ENCODE data around the gene ATF1.
"Not testable (repeated sequence)": the region's sequence is repeated elsewhere in the genome, so short reads cannot be mapped to it uniquely, and the experiment has no call there.

Gene ATF1

GRCh38 chr12:50845021-50845647 lies 81.2 kb downstream of the ATF1 start:
- Histone ChIP-seq H3K9ac (no peak overlapping the region), H2AFZ (no peak overlapping the region), H3K79me2 (no peaks in the 10 kb centered on the region)

GRCh38 chr12:50848963-50849362 lies 85.1 kb downstream of the ATF1 start:
- no peak overlapping the region for H3K9ac ChIP-seq

More at GRCh38 chr12:50845021-50845647, 81.2 kb downstream of the ATF1 start:
- Histone ChIP-seq H3K4me3 (ENCODE audit: low read depth, low read length) (no peak overlapping the region), H3K27ac (no peak overlapping the region), H3K9me3 (ENCODE audit: control insufficient read depth, low read length) (no peaks in the 10 kb centered on the region), H3K4me2 (ENCODE audit: low read length) (no peak overlapping the region), H3K4me1 (peaks cover 8% of the 10 kb centered on the region), H3K27me3 (ENCODE audit: control insufficient read depth, insufficient read depth, low read length) (no peaks in the 10 kb centered on the region), H3K36me3 (ENCODE audit: control insufficient read depth, insufficient read depth, low read length) (no peaks in the 10 kb centered on the region)
- no peak for TF ChIP-seq CTCF (IDR thresholded peaks at IDR 0.05)

GRCh38 chr12:50855218-50855617 lies 91.3 kb downstream of the ATF1 start:
- not testable (repeated sequence) for H3K27me3 ChIP-seq (ENCODE audit: control insufficient read depth, insufficient read depth, low read length); H3K4me1 ChIP-seq; H3K36me3 ChIP-seq (ENCODE audit: control insufficient read depth, insufficient read depth, low read length); H3K4me3 ChIP-seq (ENCODE audit: low read depth, low read length); H2AFZ ChIP-seq; H3K79me2 ChIP-seq; H3K9me3 ChIP-seq (ENCODE audit: control insufficient read depth, low read length); H3K9ac ChIP-seq; H3K27ac ChIP-seq; H3K4me2 ChIP-seq (ENCODE audit: low read length)

More at GRCh38 chr12:50848963-50849362, 85.1 kb downstream of the ATF1 start:
- H3K4me1 ChIP-seq, result no peaks in the 10 kb centered on the region
- H3K27ac ChIP-seq, result no peak overlapping the region
- no peak overlapping the region for H3K4me2 ChIP-seq (ENCODE audit: low read length)
- H2AFZ ChIP-seq, result no peak overlapping the region
- no peaks in the 10 kb centered on the region for H3K79me2 ChIP-seq
- H3K36me3 ChIP-seq (ENCODE audit: control insufficient read depth, insufficient read depth, low read length), result no peaks in the 10 kb centered on the region
- no peak for TF ChIP-seq CTCF (IDR thresholded peaks at IDR 0.05)
- no peaks in the 10 kb centered on the region for H3K9me3 ChIP-seq (ENCODE audit: control insufficient read depth, low read length)
- no peaks in the 10 kb centered on the region for H3K27me3 ChIP-seq (ENCODE audit: control insufficient read depth, insufficient read depth, low read length)
- no peak overlapping the region for H3K4me3 ChIP-seq (ENCODE audit: low read depth, low read length)

- not testable (repeated sequence) for H3K4me1 ChIP-seq; H3K36me3 ChIP-seq (ENCODE audit: control insufficient read depth, insufficient read depth, low read length); H3K27me3 ChIP-seq (ENCODE audit: control insufficient read depth, insufficient read depth, low read length); H3K27ac ChIP-seq; H3K79me2 ChIP-seq; H3K4me3 ChIP-seq (ENCODE audit: low read depth, low read length); H3K4me2 ChIP-seq (ENCODE audit: low read length); H3K9me3 ChIP-seq (ENCODE audit: control insufficient read depth, low read length); H2AFZ ChIP-seq; H3K9ac ChIP-seq
These were observed 91.8 kb downstream of the ATF1 start for GRCh38 chr12:50855679-50856078.

- Histone ChIP-seq H3K27ac (no peak overlapping the region), H3K79me2 (no peaks in the 10 kb centered on the region), H3K9me3 (ENCODE audit: control insufficient read depth, low read length) (no peaks in the 10 kb centered on the region), H3K4me2 (ENCODE audit: low read length) (no peak overlapping the region), H3K36me3 (ENCODE audit: control insufficient read depth, insufficient read depth, low read length) (no peaks in the 10 kb centered on the region), H3K4me3 (ENCODE audit: low read depth, low read length) (no peak overlapping the region), H2AFZ (no peak overlapping the region), H3K4me1 (no peaks in the 10 kb centered on the region), H3K27me3 (ENCODE audit: control insufficient read depth, insufficient read depth, low read length) (no peaks in the 10 kb centered on the region), H3K9ac (no peak overlapping the region)
- TF ChIP-seq CTCF (IDR thresholded peaks at IDR 0.05), result no peak
These were observed 95.9 kb downstream of the ATF1 start for GRCh38 chr12:50859621-50860310.

Data from parathyroid adenoma (tissue), 2 donors.